GM19025 (cell line): Measurements from ENCODE around the gene GSX2.
"Not testable (repeated sequence)": the region's sequence is repeated elsewhere in the genome, so short reads cannot be mapped to it uniquely, and the experiment has no call there.

Source experiments
- ATAC-seq: cut with Tn5 transposase; IDR thresholded peaks from one replicate; pipeline ENCODE4 v1.9.1; 2021; ENCODE audit warnings: mild to moderate bottlenecking, low read depth, moderate library complexity; ENCODE audit not compliant: unreplicated experiment

The GSX2 gene

DNA sequence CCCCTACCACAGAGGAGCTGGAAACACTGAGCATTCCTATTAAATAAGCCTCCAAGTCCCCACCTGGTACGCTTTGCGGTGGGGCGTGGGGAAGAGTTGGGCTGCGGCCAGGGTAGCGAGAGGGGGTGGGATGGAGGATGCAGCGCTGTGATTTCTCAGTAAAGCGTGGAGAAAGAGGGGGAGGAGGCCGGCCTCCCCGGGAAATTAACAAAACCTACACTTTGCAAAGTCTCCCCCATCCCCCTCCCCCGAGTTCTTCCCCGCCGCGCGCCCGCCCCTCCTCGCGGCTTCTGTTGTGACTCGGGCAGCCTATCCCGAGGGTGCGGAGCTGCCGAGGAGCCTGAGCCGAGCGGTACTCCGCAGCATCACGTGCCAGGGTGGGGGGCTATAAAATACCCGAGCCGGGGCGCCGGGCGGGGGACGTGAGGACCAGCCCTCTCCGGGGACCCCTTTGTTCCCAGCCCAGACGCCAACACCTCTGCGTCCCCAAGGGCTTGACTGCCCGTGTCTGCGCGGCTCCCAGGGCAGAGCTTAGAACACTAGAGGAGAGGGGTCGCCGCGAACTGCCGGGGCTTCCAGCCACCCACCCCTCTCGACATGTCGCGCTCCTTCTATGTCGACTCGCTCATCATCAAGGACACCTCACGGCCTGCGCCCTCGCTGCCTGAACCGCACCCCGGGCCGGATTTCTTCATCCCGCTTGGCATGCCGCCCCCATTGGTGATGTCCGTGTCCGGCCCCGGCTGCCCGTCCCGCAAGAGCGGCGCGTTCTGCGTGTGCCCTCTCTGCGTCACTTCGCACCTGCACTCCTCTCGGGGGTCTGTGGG is at the start of gene GSX2:
Gene GSX2 (plus strand): TSS at position 416 of the 827 bp plus-strand sequence. CDS start 182 bp downstream, at position 598.
- ATAC-seq = no peak

DNA sequence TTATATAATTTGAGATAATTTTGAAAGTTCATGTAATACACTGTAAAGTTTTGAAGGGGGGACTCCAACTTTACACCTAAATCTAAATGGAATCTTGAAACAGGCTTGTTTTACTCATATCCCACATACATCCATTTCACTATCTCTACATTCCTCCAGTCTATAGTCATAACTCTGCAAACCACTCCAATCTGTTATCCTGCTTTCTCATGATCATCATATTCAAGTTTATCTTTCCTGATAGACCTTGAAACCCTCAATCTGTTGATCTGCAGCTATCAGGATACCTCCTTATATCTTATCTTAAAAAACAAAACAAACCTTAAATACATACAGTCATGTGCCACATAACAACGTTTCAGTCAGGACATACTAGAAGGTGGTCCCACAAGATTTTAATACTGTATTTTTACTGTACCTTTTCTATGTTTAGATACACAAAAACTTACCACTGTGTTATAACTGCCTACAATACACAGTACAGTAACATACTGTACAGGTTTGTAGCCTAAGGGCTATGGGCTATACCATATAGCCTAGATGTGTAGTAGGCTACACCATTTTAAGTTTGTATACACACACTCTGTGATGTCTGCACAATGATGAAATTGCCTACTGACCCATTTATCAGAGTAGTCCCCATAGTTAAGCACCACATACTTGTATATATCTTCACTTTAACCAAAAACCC is 49.6 kb upstream of the GSX2 start:
- no peak for ATAC-seq

DNA sequence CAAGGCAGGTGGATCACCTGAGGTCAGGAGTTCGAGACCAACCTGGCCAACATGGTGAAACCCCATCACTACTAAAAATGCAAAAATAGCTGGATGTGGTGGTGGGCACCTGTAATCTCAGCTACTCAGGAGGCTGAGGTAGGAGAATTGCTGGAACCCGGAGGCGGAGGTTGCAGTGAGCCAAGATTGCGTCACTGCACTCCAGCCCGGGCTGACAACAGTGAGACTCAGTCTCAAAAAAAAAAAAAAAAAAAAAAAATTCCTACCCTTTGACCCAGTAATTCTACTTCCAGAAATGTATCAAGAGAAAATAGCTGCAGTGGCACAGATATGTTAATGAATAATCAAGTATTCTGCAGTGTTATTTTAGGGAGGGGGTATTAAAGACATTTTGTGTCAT is 46.6 kb upstream of the GSX2 start:
- ATAC-seq = not testable (repeated sequence)

DNA sequence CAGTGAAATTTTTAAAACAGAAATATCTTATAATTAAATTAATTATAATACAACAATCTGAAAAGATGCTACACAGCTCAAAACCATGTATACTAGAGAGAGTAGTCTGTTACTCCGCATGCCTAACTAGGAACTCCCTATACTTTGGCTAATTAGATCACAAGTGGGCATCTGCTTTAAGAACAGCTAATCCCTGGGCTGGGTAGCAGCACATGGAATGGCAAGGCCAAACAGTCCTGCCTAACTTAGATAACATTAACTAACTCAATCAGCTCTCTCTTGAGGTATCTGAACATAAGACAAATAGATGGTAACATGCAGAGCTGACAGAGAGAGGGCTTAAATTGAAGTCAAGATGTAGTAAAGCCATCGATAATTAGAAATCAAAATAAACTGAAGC is 45.5 kb upstream of the GSX2 start:
- no peak for ATAC-seq

DNA sequence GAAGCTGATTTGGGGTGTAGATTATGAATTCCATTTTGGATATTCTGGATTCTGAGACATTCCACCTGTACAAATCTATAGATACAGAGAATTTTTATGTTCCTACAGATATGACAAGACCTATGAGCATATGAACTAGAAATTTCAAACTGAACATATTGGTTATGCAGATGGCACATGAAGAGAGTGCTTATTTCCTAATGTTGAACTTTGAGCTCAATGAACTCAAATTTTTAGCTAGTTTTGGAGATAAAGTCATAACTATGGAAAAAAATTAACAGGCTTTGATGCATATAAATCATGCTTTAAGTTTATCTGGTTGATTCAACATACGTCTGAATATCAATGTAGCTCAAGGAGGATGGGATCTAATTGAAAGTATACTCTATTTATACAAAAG is 44.5 kb upstream of the GSX2 start:
- no peak for ATAC-seq

DNA sequence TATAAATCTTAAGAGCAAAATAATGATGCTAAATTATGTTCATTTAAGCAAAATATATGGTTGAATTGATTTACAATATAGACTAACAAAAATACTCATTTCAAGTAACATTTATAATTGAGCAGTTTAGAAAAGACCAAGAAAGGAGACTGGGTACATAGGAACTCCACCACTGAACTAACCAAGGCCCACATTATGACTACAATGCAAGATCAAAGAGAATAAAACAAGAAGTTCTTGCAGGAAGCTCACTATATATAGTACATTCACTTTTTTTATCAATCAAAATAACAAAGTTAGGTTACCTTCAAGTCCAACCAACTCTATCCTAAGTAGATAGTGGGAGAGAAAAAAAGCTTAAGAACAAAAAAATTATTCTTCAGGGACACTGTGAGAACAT is 43.6 kb upstream of the GSX2 start:
- no peak for ATAC-seq

DNA sequence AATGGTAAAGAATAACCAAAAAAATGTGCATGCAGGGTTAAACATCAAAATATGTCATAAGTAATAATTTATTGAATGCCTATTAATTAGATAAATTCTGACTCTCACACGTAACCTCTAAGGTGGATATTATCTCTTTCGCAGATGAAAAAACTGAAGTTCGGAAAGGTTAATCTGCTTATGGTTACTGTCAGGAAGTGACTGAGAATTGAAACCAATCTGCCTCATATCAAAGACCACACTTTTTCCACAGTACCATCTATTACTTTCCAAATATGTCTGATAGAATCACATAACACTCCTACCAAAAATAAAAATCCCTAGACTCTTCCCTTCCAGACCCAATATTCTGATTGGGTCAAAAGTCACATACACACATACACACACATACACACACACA is 41.8 kb upstream of the GSX2 start:
- no peak for ATAC-seq

DNA sequence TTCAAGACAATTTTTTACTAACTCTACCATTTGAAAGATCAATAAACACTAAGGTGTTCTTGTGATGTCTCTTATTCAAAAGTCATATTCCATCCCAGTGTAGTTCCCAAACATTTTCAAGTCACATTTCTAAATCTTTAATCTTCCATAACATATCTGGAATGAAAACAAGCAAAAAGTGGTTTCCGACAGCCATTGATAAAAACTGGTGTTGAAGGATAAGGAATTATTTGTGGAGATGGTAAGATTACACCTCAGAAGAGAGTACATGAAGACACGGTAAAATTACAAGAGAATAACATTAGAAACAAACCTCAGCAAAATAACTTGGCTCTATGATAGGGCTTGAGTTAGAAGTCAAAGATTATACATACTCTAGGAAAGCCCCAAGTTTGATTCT is 39.8 kb upstream of the GSX2 start:
- no peak for ATAC-seq

DNA sequence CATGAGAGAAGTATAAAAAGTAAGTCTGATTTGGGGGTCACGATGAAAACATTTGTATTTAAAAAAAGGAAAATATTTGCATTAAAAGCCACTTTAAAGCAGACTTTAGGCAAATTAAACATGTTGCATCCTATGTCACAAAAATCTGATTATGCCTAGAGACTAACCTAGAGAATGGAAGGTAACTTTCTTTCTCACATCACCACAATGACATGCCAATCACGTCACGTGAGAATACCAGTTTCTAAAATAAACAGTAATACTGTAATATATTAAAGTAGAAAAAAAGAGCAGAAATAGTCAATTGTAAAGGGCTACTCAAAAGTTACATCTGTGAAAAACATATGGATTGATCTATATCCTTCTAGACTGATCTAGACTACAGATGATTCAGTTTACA is 38.9 kb upstream of the GSX2 start:
- ATAC-seq = no peak

DNA sequence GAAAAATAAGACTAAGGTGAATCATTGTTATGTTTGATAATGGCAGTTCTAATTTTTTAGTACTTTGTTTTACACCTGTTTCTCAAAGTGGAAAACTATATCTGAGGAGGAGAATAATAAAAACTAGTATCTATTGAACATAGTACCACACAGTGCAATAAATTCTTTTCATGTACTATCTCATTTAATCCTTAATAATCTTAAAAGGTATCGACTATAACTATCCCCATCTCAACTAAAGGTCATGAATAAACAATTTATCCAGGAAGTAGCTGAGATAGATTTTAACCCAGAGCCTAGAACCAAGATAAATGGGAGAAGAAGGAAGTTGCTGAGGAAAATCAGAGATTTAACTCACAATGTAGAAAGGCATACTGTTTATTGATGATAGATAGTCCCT is 38.1 kb upstream of the GSX2 start:
- no peak for ATAC-seq

DNA sequence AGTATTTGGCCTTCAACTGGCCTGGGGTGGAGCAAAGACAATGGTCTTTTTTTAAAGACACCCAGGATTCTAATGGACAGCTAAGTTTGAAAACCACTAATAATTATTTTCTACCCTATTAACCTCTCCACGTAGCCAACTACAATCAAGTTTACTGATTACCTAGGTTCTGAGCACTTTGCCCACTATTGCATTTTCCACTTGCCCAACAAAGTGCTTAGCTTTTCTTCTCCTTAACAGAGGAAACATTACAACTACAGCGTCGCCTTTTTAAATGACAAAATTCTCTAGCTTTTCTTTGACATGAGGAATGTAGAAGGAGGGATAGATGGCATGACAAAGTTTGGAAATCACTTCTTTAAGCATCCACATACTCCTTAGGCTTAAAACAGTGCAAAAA is 37.6 kb upstream of the GSX2 start:
- ATAC-seq = no peak

DNA sequence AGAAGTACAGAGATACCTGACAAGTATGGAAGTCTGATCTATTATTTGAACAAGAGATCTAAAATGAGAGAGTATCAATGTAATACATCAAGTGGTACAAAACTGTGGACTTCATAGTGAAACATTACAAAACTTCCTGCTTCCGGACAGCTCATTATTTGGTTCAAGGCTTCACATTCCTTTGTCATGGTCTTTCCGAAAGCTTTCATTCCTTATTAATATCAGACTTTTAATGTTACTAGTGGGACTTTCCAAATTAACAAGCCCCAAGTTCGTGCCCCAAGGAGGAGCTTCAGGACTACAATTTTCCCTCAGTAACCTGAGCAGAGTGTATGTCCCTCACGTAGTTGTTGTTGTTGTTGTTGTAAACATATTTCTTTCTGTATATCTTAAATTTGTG is 36.7 kb upstream of the GSX2 start:
- ATAC-seq = no peak

DNA sequence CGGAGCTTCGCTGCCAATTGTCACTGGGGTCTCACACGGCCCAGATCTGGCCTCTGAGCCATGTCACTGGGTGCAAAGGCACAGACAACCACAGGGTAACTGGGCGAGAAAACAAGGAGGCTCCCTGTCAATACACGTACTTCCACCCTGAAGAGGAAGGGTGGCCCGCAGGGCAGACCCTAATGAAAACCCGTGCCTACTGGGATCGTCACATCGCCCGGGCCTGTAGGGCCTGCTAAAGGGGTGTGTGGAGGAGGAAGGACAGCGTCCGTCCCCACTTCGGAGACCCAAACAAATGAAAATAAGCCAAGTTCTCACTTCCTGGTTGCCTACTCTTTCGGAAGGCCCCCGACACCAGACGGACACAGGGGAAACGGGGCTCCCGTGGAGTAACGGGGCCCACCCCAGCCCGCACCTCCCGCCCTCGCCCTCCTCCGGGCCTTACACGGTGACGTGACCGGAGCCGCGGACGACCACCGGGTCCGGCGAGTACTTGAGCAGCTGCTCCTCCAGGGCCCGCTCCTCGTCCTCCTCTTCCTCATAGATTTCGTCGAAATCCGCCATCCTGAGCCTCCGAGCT is 36.1 kb upstream of the GSX2 start:
- peak; percentile 15 for ATAC-seq

DNA sequence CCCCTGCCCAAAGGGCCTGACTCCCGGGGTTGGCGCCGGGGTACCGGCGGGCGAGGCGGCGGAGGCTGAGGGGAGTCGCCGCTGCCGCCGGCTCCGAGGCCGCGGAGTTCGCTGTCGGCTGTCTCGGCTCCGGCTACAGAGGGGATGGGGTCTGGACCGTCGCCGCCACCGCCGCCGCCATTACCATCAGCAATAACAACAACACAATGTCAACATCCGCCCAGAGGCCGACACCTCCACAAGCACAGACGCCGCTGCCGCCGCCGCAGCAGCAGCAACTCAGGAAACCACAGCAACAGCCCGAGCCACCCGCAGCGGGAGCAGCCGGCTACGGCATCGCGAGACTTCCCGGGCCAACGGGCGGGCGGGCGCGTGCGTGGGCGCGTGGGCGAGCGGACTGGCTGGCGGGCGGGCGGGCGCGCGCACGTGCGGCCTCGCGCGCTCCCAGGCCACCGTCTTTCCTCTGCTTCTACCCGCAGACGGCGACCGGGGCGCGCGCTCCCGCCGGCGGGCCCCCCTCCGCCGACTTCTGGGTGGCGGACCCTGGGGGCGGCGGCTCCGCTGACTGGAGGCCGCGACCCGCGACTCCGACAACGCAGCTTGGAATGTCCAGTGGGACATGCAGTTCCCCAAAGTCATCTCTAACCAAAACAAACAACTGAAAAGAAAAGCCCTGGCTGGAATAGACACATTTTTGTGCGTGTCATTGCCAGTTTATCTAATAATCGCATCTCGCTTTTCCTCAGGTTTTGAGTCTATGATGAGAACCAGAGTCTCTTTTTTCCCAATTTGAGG is 35.4 kb upstream of the GSX2 start, which contains the start of gene CHIC2:
Gene CHIC2 (minus strand): TSS at position 289 of the 795 bp plus-strand sequence. CDS start 305 bp downstream, outside the sequence.
- ATAC-seq = peak; percentile 97

DNA sequence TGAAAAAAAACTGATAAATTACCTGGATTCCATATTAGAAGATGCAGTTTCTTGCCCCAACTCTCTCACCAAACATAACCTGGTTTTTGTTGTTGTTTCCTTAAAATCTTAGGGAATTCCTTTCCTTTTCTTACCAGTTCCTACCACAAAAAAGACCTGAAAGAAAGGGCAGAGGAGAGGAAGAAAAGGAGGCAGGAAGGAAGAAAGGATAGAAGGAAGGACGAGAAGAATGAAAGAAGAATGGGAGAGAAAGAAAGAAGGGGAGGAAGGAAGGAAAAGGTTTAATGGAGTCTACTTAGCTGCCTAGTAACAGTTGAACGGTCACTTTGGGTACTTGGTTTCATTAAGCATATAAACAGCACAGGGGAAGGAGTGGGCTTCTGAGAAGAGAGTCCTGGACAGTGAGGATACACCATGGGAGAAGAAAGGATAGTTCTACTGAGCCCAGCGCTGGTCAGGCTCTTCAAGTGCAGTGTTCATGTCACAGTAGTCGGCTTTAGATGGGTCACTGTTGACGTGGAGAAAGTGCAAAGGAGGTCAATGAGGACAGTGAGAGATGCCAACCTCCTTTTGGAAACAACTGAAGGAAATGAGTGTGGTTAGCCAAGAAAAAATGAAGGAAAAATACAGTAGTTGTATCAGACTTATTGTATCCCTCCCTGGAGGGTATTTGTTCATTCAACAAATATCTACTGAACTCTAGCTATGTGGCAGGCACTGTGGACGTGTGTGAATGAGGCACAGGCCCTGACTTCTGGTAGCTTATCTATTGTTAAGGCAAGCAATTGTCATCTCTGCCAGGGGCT is 34.5 kb upstream of the GSX2 start:
- no peak for ATAC-seq

DNA sequence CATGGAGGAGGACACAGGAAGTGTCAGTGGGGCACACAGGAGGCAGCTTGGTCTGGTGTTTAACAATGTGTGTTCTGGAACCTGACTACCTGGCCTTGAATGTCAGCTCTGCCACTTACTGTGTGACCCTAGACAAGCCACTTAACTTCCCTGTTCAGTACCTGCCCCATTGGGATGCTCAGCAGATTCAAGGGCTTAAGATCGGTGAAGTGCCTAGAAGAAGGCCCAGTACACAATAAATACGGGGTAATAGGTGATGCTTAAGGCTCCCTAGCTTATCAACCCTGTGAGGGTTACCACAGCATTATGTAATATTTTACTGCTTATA is 33.9 kb upstream of the GSX2 start:
- ATAC-seq = no peak

DNA sequence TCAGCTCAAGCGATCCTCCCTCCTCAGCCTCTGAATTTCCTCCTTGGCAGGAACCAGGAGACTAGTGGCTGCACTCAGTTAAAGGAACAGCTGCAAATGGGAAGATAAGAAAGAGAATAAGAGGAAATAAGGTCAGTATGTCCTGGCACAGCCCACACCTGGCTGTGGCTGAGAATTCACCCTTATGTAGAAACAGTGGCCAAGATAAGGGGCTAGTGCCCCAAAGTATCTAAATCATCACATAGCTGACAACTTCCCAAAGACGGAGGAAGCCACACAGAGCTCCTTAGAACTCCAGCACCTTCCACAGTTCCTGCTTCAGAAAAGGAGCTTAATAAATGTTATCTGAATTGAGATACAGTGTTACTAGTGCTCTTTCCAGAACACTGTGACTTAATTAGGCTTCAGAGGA is 33.2 kb upstream of the GSX2 start:
- no peak for ATAC-seq

DNA sequence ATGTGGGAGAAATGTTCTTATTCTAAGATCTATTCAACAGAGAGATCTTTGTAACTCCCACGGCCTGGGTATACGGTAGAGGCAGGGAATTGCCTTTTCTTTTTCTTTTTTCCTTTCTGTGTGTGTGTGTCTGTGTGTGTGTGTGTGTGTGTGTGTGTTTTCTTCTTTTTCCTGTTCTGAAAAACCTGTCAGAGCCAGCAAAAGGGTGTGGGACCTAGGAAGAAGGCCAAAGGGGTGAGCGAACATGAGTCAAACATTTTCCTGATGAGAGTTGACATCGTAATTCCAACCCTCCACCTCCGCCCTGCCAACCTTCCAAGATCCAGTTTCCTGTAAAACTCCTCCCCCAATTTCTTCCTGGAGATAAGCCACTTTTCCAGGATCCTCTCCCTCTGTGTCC is 32.8 kb upstream of the GSX2 start:
- no peak for ATAC-seq

DNA sequence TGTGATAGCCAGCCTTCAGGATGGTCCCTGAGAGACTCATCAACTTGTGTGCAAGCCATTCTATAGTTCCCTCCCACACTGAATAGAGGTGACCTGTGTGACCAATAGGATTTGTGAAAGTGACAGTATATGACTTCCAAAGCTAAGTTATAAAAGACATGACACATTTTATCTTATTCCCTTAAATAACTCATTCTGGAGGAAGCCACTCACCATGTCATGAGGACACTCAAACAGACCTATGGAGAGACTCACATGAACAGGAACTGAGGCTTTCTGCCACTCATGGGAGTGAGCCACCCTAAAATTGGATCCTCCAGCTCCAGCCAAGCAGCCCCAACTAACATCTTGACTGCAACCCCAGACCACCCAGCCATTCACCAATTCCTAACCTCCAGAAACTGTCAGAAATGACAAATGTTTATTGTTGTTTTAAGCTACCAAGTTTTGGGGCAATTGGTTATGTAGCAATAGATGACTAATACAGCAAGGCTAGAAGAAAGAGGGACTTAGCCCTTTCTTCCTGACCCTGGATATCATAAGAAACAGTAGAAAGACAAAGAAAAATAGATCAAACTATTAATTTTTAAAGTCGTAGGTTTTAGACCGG is 26.6 kb upstream of the GSX2 start:
- no peak for ATAC-seq

DNA sequence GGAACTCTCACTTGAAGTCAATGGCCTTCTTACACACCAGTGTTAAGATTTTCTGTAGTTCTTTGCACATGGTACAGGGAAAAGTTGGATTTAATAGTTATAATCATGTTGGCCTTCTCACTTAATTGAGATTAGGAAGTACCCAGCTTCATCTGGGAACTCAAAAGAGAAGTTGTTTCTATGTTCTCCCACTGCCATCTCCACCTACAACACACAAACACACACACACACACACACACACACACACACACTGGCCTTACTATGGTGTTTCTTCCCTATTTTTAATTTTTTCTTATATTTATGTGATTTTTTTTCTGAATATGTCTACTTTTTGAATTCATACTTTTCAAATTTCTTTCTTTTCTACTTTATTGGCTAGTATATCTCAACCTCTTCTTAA is 25.6 kb upstream of the GSX2 start:
- no peak for ATAC-seq
